M059J (cell line): Measurements from ENCODE around the gene TMEM250. TPM values are rescaled to one million over a fixed set of nuclear protein-coding genes. Genes with fewer than 3 reads are reported as not detected.
A peak's percentile ranks its signal among the peaks of the same experiment; 100 is the strongest.

Experiments
- DNase-seq: peaks from one replicate; pipeline ENCODE4 v3.0.0-alpha.2; 2012; ENCODE audit warnings: low read depth
- total RNA-seq: library from RNA; depleted of rRNA; stranded (reverse); fragments of >200 nt; shearing (Covaris generic); gene quantifications from 2 replicates; pipeline ENCODE4 v1.2.3, GENCODE V29; 2014

Gene TMEM250
- total RNA-seq, 1 experiment from 2014 or later = 36.9 TPM

GRCh38 chr9:136132512-136133050, 13.9 kb upstream of the TMEM250 start:
- no peak for DNase-seq

GRCh38 chr9:136131629-136132511, 13.2 kb upstream of the TMEM250 start:
- DNase-seq = no peak

GRCh38 chr9:136129176-136129575, 10.5 kb upstream of the TMEM250 start:
- no peak for DNase-seq

GRCh38 chr9:136128436-136128835, 9.8 kb upstream of the TMEM250 start:
- DNase-seq = no peak

GRCh38 chr9:136127313-136127712, 8.6 kb upstream of the TMEM250 start:
- DNase-seq = no peak

- DNase-seq = no peak
These were observed 6.5 kb upstream of the TMEM250 start for GRCh38 chr9:136124976-136125692.

- peak; percentile 45 for DNase-seq
These were observed 4.0 kb upstream of the TMEM250 start for GRCh38 chr9:136122425-136123383.

GRCh38 chr9:136121801-136122200, 3.1 kb upstream of the TMEM250 start:
- DNase-seq = no peak

GRCh38 chr9:136120438-136120844, 1.8 kb upstream of the TMEM250 start:
- no peak for DNase-seq

- no peak for DNase-seq
These were observed 1.3 kb upstream of the TMEM250 start for GRCh38 chr9:136119883-136120393.

- no peak for DNase-seq
These were observed 597 bp upstream of the TMEM250 start for GRCh38 chr9:136119061-136119882.

- DNase-seq = peak; percentile 32
These were observed 757 bp downstream of the TMEM250 start for GRCh38 chr9:136117916-136118319.

- DNase-seq = no peak
These were observed 1.3 kb downstream of the TMEM250 start for GRCh38 chr9:136117291-136117915.

GRCh38 chr9:136116360-136117098, 2.1 kb downstream of the TMEM250 start:
- DNase-seq = no peak

- no peak for DNase-seq
These were observed 2.9 kb downstream of the TMEM250 start for GRCh38 chr9:136115641-136116359.

- no peak for DNase-seq
These were observed 3.5 kb downstream of the TMEM250 start for GRCh38 chr9:136115206-136115605.

- DNase-seq = no peak
These were observed 4.1 kb downstream of the TMEM250 start for GRCh38 chr9:136114610-136115009.

GRCh38 chr9:136112541-136112940, 6.1 kb downstream of the TMEM250 start:
- DNase-seq = no peak

- no peak for DNase-seq
These were observed 6.8 kb downstream of the TMEM250 start for GRCh38 chr9:136111910-136112309.
